CD4-positive, alpha-beta T cell treated with Interleukin-21 for 1 hour (primary cell): ENCODE data around the gene CACNG8.

Experiments used
- DNase-seq: peaks from one replicate; pipeline ENCODE4 v3.0.0-alpha.2; 2020

Gene CACNG8

DNA sequence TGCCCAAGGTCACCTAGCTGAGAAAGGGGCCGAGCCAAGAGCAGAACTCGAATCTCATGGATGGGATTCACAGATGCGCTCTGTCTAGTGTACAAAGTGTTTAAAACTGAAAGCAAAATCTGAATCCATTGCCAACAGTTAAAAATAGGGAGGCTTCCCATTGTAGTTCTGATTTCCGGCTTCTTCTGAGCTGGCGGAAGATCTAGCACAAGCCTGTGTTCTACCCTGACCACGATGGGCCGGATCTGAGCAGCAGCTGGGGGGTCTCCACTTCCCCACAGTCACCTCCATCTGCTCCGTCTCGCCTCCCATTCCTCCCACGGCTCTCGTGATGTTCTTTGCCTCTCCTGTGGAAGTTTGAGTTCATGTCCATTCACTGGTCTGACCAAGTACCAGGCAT is 2.4 kb downstream of the CACNG8 start:
- no peak for DNase-seq

DNA sequence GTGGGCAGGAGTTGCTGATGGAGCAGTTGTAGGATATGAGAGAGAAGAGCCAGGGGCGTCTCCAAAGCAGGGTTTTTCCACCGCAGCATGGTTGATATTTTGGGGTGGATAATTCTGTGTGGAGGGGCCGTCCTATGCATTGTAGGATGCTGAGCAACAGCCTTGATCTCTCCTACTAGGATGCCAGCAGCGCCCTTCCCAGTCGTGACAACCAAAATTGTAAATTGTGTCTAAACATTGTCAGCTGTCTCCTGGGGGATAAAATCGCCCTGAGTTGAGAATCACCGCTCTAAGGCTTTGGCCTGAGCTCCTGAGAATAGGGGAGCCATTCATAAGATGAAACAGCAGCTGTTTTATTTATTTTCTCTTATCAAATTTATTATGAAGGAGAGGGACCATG is 4.2 kb downstream of the CACNG8 start:
- DNase-seq, result no peak

DNA sequence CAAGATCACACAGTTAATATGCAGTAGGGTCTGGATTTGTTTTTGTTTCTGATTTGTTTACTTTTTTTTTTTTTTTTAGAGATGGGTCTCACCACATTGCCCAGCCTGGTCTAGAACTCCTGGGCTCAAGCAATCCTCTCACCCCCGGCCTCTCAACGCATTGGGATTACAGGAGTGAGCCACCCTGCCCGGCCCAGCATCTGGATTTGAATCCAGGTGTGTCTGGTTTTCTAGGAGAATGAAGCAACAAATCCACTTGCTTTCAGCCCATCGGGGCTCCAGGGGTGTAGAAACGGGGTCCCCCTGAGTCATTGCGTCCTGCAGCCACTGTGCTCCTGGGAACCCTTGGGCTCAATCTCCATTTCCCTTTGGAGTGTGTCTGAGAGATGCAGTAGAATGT is 6.6 kb downstream of the CACNG8 start:
- no peak for DNase-seq

DNA sequence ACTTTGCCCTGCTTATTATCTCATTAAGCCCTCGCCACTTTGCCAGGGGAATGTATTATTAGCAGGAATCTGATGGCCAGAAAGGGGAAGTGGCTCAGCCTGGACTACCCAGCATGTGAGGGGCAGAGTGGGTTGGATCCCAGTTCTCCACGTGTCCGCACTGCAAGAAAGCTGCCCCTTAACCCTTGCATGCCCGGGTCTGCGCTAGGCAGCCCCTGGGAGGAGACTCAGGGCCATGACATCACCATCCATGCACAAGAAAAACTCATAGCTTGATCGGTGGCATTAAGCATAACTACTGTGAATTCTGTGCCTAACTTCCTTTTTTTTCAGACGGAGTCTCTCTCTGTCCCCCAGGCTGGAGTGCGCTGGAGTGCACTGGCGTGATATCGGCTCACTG is 8.9 kb downstream of the CACNG8 start:
- DNase-seq, result no peak

DNA sequence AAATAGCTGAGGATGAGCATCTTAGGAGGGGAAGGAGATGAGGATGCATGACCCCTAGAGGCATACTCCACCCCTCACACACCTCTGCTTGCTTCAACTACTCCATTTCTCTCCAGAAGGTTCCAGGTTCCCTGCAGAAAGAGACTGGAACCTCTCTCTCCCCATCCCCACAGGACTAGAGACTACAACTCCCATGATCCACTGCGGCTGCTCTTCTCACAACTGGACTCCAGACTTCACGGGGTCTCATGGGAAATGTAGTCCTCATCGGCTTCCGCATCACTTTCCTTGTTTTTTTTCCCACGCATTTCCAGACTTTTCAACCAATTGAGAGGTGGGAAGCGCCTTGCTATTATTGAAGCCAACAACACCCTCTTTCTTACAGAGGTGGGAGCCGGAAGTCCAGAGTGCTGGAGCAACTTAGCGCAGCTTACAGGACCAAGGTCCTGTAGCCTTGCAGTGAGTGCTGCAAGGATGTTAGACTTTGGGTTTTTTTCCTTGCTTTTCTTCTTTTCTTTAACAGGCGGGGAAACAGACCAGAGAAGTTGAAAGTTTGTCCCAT is 14.8 kb downstream of the CACNG8 start:
- peak; percentile 73 for DNase-seq

DNA sequence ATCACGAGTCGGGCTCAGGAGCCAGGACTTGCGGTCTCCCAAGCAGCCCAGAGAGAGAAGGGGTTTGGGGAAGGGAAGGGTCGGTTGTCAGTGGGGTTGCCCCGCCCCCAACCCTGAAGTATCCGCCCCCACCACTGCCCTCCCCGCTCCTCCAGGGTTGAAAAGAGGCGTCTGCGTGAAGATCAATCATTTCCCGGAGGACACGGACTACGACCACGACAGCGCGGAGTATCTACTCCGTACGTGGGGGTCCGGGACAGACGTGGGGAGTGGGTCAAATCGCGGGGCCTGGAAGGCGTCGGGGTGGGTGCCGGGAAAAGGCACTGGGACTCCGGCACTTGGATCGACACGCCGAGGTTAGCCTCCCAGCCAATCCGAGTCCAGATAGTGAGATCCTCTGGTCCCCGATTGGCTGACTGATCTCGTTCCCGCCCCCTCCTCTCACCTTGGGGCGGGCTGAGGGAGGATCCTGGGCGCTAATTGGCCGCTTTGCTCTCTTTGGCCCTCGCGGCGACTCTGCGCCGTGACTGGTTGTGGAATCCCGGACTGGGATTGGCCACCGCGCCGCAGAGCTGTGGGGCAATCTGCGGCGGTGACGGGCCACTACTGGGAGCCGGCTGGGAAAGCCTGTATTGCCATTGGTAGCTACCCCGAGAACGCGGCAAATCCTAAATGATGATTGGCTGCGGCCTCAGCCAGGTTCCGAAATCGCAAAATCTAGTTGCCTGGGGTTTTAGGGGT is 15.4 kb downstream of the CACNG8 start:
- DNase-seq, result peak; percentile 47

DNA sequence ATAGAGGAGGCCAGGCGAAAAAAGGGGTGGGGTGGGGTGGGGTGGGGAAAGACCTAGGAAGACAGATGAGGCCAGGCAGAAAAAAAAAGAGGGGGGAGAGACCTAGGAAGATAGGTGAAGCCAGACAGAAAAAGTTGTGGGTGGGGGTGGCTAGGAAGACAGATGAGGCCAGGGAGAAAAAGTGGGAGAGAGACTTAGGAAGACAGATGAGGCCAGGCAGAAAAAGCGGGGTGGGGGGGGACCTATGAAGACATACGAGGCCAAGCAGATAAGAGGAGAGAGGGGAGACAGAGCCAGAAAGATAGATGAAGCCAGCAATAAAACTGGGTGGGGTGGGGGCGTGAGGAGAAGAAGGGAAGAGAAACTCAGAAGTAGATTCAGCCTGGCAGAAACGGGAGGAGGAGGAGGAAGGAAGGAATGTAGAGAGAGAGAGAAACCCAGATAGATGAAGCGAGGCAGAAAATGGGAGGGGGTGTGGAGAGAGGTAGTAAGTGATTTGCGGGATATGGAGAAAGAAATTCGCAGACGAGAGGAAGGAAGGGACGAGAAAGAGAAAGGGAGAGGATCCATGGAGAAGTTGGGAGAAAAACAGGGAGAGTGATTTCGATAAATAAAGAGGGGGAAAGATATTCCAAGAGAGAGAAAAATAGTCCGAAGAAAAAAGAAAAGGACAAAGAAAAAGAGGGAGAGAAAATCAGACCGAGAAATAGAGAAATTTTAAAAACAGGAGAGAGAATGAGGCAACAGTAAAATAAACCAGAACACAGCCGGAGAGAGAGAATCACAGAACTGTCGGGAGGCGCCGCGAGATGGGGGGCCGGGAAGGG is 16.5 kb downstream of the CACNG8 start:
- no peak for DNase-seq

DNA sequence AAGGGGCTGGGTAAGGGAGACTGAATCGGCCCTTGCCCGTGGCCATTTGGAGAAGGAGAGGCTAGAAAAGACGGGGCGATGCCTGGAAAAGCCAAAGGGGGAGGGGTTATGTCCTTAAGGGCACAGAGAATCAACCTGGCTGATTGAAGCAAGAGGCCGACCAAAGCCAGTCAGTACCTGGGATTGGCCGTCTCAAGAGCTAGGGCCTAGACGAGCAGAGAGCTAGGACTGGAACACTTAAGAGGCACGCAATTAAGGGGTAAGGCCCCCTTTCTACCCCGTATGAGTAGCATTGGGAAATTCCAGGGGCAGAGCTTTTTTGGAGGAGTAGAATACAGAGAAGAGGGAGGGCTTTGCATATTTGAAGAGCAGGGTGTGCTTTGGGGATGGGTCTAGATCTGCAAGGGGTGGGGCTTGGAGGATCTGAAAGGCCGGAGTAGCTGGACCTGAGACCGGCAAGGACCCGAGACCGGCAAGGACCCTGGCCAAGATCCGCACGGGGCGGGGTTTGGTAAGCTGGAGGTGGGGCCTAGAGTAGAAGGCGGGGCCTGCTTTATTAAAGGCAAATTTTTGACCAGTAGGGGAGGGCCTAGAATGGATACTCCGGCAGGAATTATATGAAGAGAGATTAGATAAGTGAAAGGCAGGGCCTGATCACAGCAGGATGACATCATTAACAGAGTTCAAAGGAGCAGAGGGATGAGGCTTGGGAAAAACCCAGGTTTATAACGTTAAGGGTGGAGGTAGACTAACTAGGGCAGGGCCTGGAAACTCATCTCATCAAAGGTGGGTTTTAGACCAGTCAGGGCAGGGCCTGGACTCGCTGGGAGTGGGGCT is 18.0 kb downstream of the CACNG8 start:
- DNase-seq, result no peak

DNA sequence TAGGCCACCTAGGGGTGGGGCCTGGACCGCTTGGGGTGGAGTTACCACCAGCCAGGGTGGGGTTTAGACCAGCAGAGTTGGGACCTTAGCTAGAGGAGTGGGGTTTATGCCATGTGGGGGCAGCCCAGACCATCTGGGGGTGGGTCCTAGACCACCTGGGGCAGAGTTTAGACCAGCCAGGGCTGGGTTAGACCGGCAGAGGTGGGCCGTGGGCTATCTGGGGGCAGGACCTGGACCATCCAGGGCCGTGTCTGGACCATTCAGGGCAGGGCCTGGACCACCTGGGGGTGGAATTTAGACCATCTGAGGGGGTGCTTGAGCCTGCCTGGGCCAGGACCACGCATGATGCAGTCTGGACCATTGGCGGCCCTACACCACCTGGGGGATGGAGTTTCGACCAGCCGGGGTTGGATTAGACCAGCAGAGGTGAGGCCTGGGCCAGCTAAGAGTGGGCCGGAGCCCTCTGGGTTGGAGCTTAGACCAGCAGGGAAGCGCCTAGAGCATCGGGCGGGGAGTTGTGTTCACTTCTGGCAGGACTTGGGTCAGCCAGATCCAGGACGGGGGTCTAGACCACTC is 18.7 kb downstream of the CACNG8 start:
- no peak for DNase-seq

DNA sequence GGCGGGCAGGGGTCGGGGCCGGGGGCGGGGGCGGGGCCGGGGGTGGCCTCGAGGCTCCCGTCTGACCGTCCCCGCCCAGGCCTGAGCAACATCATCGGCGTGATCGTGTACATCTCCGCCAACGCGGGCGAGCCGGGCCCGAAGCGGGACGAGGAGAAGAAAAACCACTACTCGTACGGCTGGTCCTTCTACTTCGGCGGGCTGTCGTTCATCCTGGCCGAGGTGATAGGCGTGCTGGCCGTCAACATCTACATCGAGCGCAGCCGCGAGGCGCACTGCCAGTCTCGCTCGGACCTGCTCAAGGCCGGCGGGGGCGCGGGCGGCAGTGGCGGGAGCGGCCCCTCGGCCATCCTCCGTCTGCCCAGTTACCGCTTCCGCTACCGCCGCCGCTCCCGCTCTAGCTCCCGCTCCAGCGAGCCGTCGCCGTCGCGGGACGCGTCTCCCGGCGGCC is 19.3 kb downstream of the CACNG8 start:
- DNase-seq, result no peak

DNA sequence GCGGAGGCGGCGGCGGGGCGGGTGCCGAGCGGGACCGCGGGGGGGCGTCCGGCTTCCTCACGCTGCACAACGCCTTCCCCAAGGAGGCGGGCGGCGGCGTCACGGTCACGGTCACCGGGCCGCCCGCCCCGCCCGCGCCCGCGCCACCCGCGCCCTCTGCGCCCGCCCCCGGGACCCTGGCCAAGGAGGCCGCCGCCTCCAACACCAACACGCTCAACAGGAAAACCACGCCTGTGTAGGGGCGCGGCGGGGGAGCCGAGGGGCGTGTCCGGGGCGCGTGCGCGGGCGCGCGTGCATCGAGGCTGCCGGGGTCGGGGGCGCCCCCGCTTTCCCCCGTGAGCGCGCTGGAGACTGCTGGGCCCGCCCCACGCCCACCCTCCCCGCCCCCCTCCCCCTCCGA is 19.9 kb downstream of the CACNG8 start:
- peak; percentile 15 for DNase-seq

DNA sequence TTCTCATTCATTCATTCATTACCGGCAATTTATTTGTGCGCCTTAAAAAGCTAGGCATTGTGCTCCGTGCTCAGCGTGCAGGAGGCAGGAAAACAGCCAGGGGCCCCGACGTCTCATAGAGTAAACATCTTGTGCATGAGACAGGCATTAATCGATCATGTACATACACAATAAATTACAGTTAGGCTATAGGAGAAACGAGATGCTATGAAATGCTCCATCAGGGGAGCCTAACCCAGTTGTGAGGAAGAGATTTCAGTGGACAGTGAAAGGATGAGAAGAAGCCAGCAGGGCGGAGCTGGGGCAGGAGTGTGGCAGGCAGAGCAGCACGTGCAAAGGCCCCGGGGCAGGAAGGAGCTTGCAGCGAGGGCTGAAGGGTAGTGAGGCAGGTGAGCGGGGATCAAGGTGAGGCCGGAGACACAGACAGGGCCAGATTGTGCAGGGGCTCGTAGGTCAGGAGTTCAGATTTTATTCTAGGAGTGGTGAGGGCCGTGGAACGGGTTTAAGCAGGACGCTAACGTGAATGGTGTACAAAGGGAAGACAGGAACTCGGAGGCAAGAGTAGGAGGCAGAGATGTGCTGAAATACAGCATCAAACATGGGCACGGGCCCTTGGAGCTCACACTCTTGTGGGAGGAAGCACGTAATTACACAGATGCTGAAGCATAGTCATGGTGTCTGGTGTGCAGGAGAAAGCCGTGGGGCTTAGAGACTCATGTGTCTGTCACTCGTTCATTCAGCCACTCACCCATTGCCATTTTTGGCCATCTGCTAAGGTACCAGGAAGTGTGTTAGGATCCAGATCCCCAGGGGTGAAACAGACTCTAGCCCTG is 20.9 kb downstream of the CACNG8 start:
- DNase-seq, result no peak

DNA sequence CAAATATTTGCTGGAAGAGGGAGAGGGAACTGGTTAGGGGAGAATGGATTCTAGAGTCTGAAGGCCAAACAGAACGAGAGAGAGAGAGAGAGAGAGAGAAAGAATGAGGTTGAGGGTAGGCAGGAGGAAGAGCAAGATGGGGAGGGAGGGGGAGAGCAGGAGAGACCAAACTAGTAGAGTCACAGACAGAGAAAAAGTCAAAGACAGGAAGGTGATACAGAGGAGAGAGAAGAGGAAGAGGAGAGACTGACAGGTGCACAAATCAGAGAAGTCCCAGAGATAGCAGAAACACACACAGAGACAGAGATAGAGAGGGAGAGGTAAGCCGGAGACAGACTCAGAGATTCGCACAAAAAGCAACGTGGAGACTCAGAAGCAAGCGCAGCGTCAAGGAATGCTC is 23.1 kb downstream of the CACNG8 start:
- no peak for DNase-seq

DNA sequence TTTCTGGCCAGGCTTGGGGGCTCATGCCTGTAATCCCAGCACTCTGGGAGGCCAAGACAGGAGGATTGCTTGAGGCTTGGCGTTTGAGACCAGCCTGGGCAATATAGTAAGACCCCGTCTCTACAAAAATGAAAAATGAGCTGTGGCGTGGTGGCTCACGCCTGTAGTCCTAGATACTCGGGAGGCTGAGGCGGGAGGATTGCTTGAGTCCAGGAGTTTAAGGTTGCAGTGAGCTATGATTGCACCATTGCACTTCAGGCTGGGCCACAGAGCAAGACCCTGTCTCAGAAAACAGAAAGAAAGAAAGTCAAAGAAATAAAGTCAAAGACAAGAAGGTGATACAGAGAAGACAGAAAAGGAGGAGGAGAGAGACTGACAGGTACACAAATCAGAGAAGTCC is 26.2 kb downstream of the CACNG8 start:
- no peak for DNase-seq

DNA sequence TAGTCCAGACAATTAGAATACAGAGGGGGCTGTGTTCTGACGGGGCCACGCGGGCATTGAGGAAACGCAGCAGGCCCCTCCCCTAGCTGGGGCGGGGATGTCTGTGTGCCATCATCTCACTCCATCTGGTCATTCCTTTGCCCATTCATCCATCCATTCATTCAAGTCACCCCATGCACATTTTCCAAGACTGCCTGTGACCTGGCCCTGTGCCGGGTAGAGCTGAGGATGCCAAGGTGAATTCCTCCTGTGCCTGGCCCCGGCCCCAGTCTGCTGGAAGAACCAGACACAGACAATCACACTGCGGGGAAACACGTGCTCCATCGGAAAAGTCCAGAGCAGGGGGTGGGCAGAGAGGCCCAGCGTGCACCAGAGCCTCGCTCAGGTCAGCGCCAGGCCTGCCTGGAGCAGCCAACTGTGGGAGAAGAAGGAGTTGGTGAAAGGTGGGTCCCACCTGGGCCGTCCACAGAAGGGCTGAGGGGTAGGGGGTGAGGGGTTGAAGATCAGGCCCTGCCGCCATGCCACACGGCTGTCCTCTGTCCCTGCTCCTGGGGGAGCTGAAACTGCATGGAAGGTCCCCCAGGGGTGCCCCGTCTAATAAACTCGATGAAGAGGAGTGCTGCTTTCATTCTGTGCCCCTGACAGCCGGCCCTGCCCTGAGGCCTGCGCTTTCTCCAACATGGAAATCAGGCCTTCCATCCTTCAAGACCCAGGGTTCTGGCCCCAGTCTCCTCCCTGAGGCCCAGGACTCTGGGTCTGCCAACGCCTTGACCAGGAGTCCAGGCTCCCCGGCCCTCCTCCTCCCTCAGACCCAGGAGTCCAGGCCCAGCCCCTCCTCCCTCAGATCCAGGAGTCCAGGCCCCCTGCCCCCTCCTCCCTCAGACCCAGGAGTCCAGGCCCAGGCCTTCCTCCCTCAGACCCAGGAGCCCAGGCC is 27.1 kb downstream of the CACNG8 start:
- no peak for DNase-seq

DNA sequence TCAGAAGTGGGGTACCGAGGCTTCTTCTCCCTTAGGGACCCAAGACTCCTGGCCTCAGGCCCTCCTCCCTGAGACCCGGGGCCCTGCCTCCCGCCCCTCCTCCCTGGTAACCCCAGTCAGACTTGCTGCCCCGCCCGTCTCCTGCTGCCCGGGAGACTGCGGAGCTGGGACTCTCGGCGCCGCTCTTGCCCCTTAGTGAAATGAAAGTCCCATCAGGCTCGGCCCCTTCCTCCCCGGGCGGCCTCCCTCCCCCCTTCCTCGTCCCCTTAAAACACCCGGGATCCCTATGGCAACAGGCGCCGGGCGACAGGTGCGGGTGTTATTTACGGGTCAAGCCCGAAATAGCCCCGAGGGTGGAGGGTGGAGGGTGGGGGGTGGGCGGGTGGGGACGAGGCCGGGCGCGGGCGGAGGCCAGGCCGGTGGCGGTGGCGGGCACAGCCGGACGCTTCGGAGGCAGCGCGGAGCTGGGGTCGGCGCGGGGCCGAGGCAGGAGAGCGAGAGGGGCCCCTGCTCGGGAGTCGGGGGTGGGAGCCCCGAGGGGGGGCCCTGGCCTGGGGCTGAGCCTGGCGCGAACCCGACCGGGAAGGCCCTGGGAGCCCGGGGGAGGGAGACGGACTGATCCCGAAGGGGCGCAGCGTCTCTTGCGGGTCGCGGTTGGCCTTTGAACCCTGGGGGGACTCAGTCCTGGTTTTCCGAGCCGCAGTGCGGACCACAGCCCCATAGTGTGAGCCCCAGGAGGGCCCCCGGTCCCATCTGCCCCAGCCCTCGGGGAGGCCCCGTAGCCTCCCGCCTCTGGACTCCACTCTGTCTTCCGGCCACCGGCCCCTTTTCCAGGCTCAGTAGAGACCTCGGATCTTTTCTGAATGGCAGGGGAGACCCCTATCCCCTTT is 28.7 kb downstream of the CACNG8 start, which contains the start of gene CACNG6:
Gene CACNG6, plus strand, starts transcription at position 414 of the 890 bp plus-strand sequence. CDS start 1,241 bp downstream, outside the sequence.
- no peak for DNase-seq

DNA sequence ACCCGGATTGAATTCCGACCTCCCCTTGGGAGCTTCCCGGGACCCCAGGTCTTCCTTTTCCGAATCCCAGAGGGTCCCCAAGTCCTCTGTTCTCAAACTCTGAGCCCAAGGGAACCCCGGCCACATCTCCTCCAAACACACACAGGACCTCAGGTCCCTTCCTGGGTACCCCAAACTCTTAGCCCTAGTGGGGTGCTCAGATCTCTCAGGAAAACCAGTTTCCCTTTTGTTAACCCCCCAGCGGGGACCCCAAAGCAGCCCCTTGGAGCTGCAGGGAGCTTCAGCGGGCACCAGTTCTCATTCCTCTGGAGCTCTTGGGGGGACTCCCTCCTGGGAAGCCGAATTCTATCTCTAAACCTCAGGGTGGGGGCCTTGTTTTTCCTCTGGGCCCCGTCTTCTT is 29.5 kb downstream of the CACNG8 start:
- no peak for DNase-seq

DNA sequence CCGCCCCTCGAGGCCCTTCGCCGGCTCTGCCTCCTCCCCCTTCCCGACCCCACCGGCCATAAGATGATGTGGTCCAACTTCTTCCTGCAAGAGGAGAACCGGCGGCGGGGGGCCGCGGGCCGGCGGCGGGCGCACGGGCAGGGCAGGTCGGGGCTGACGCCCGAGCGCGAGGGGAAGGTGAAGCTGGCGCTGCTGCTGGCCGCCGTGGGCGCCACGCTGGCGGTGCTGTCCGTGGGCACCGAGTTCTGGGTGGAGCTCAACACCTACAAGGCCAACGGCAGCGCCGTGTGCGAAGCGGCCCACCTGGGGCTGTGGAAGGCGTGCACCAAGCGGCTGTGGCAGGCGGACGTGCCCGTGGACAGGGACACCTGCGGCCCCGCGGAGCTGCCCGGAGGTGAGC is 30.1 kb downstream of the CACNG8 start:
- DNase-seq, result no peak

DNA sequence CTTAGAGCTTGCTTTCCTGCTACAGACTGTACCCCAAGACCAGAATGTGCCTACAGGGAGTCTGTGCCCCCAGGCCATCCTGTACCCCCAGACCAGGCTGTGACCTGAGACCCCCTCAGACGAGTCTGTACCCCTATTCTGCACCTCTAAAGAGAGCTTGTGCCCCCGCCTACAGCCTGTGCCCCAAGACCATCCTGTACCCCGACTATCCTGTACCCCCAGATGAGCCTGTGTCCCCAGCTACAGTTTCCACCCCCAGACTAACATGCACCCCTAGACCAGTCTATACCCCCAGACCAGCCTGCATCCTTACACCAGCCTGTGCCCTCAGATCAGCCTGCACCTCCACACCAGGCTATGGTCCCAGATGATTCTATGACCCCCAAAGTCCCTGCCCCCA is 30.7 kb downstream of the CACNG8 start:
- no peak for DNase-seq
